ENCODE data around the gene DIRAS1.

DNA sequence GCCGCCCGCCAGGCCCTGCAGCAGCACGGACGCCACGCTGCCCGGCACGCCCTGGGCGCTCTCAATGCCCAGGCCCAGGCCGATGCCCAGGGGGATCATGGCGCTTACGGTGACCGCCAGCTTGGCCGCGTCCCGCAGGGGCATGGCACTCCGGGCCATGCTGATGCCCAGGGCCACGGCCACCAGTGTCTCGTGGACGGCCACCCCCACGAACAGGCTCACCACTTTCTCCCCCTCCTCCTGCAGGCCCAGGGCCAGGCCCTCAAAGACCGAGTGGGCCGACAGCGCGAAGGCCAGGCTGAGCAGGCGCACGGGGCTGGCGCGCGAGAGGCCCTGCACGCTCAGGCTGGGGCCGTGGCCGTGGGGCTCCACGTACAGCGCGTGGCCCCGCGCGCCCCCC lies 11.7 kb upstream of the DIRAS1 start:
- TF ChIP-seq, protein P1, sequence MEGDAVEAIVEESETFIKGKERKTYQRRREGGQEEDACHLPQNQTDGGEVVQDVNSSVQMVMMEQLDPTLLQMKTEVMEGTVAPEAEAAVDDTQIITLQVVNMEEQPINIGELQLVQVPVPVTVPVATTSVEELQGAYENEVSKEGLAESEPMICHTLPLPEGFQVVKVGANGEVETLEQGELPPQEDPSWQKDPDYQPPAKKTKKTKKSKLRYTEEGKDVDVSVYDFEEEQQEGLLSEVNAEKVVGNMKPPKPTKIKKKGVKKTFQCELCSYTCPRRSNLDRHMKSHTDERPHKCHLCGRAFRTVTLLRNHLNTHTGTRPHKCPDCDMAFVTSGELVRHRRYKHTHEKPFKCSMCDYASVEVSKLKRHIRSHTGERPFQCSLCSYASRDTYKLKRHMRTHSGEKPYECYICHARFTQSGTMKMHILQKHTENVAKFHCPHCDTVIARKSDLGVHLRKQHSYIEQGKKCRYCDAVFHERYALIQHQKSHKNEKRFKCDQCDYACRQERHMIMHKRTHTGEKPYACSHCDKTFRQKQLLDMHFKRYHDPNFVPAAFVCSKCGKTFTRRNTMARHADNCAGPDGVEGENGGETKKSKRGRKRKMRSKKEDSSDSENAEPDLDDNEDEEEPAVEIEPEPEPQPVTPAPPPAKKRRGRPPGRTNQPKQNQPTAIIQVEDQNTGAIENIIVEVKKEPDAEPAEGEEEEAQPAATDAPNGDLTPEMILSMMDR (IDR thresholded peaks at IDR 0.05): no peak
- no peak for TF ChIP-seq POLR2A (IDR thresholded peaks at IDR 0.05)
- no peak for TF ChIP-seq EP300 (IDR thresholded peaks at IDR 0.05)
